Measurements from ENCODE around the gene ZNF101.
"Not testable (repeated sequence)": the region's sequence is repeated elsewhere in the genome, so short reads cannot be mapped to it uniquely, and the experiment has no call there.

Gene ZNF101

GRCh38 chr19:19686580-19686979 lies 17.9 kb downstream of the ZNF101 start:
- Histone ChIP-seq H3K4me1 (ENCODE audit: low read length) (no peaks in the 10 kb centered on the region), H3K4me3 (ENCODE audit: low read length) (no peak overlapping the region), H3K27me3 (ENCODE audit: low read depth, low read length) (no peaks in the 10 kb centered on the region), H3K9me3 (ENCODE audit: insufficient read depth, low read length) (peaks cover 6% of the 10 kb centered on the region), H4K20me1 (ENCODE audit: insufficient read depth, low read length) (no peaks in the 10 kb centered on the region), H3K79me2 (ENCODE audit: low read length) (no peaks in the 10 kb centered on the region), H3K9ac (ENCODE audit: low read length) (no peak overlapping the region), H3K27ac (ENCODE audit: low read length) (no peak overlapping the region), H2AFZ (ENCODE audit: low read depth, low read length) (no peak overlapping the region), H3K4me2 (ENCODE audit: low read length) (no peak overlapping the region), H3K36me3 (replicated peaks; ENCODE audit: low read depth, low read length) (peaks cover 29% of the 10 kb centered on the region)
- TF ChIP-seq CTCF (IDR thresholded peaks at IDR 0.05; ENCODE audit: low read depth, low read length) (no peak), EZH2phosphoT487 (IDR thresholded peaks at IDR 0.05; ENCODE audit: low read depth) (no peak)

GRCh38 chr19:19687090-19687489 lies 18.5 kb downstream of the ZNF101 start:
- Histone ChIP-seq H3K27me3 (ENCODE audit: low read depth, low read length) (no peaks in the 10 kb centered on the region), H3K27ac (ENCODE audit: low read length) (no peak overlapping the region), H2AFZ (ENCODE audit: low read depth, low read length) (no peak overlapping the region), H4K20me1 (ENCODE audit: insufficient read depth, low read length) (no peaks in the 10 kb centered on the region), H3K79me2 (ENCODE audit: low read length) (no peaks in the 10 kb centered on the region), H3K9me3 (ENCODE audit: insufficient read depth, low read length) (peaks cover 6% of the 10 kb centered on the region), H3K4me1 (ENCODE audit: low read length) (no peaks in the 10 kb centered on the region), H3K4me3 (ENCODE audit: low read length) (no peak overlapping the region), H3K4me2 (ENCODE audit: low read length) (no peak overlapping the region), H3K36me3 (replicated peaks; ENCODE audit: low read depth, low read length) (peaks cover 26% of the 10 kb centered on the region), H3K9ac (ENCODE audit: low read length) (no peak overlapping the region)
- TF ChIP-seq EZH2phosphoT487 (IDR thresholded peaks at IDR 0.05; ENCODE audit: low read depth): no peak
- TF ChIP-seq CTCF (IDR thresholded peaks at IDR 0.05; ENCODE audit: low read depth, low read length): no peak

GRCh38 chr19:19689023-19689422 lies 20.4 kb downstream of the ZNF101 start:
- not testable (repeated sequence) for H2AFZ ChIP-seq (ENCODE audit: low read depth, low read length); H3K27me3 ChIP-seq (ENCODE audit: low read depth, low read length); H3K4me3 ChIP-seq (ENCODE audit: low read length); H3K4me1 ChIP-seq (ENCODE audit: low read length); H3K4me2 ChIP-seq (ENCODE audit: low read length); H3K27ac ChIP-seq (ENCODE audit: low read length); H3K9me3 ChIP-seq (ENCODE audit: insufficient read depth, low read length); H3K9ac ChIP-seq (ENCODE audit: low read length); H3K79me2 ChIP-seq (ENCODE audit: low read length); H4K20me1 ChIP-seq (ENCODE audit: insufficient read depth, low read length)
- peaks cover 12% of the 10 kb centered on the region for H3K36me3 ChIP-seq (replicated peaks; ENCODE audit: low read depth, low read length)

GRCh38 chr19:19691683-19692082 lies 23.0 kb downstream of the ZNF101 start:
- Histone ChIP-seq H3K27ac (ENCODE audit: low read length) (no peak overlapping the region), H3K27me3 (ENCODE audit: low read depth, low read length) (no peaks in the 10 kb centered on the region), H3K4me3 (ENCODE audit: low read length) (no peak overlapping the region), H2AFZ (ENCODE audit: low read depth, low read length) (no peak overlapping the region), H3K36me3 (replicated peaks; ENCODE audit: low read depth, low read length) (peaks cover 5% of the 10 kb centered on the region), H4K20me1 (ENCODE audit: insufficient read depth, low read length) (no peaks in the 10 kb centered on the region), H3K9ac (ENCODE audit: low read length) (no peak overlapping the region), H3K4me2 (ENCODE audit: low read length) (no peak overlapping the region), H3K9me3 (ENCODE audit: insufficient read depth, low read length) (no peaks in the 10 kb centered on the region), H3K4me1 (ENCODE audit: low read length) (no peaks in the 10 kb centered on the region), H3K79me2 (ENCODE audit: low read length) (no peaks in the 10 kb centered on the region)
- TF ChIP-seq EZH2phosphoT487 (IDR thresholded peaks at IDR 0.05; ENCODE audit: low read depth): no peak
- TF ChIP-seq CTCF (IDR thresholded peaks at IDR 0.05; ENCODE audit: low read depth, low read length): no peak

- H3K9me3 ChIP-seq (ENCODE audit: insufficient read depth, low read length): 0 out of 2 replicates have a peak, but pooled peaks cover 3% of the 10 kb centered on the region
- H3K4me2 ChIP-seq (ENCODE audit: low read length): no peak overlapping the region
- no peak overlapping the region for H3K9ac ChIP-seq (ENCODE audit: low read length)
- no peaks in the 10 kb centered on the region for H3K79me2 ChIP-seq (ENCODE audit: low read length)
- no peaks in the 10 kb centered on the region for H3K4me1 ChIP-seq (ENCODE audit: low read length)
- H3K27me3 ChIP-seq (ENCODE audit: low read depth, low read length): no peaks in the 10 kb centered on the region
- no peak overlapping the region for H3K4me3 ChIP-seq (ENCODE audit: low read length)
- H4K20me1 ChIP-seq (ENCODE audit: insufficient read depth, low read length): no peaks in the 10 kb centered on the region
- peaks cover 11% of the 10 kb centered on the region for H3K36me3 ChIP-seq (replicated peaks; ENCODE audit: low read depth, low read length)
- H2AFZ ChIP-seq (ENCODE audit: low read depth, low read length): no peak overlapping the region
- no peak overlapping the region for H3K27ac ChIP-seq (ENCODE audit: low read length)
- TF ChIP-seq CTCF (IDR thresholded peaks at IDR 0.05; ENCODE audit: low read depth, low read length) (no peak), EZH2phosphoT487 (IDR thresholded peaks at IDR 0.05; ENCODE audit: low read depth) (no peak)
Measured at GRCh38 chr19:19696386-19696785, 27.7 kb downstream of the ZNF101 start.

Measured in OCI-LY3 (cell line).